Measurements from ENCODE around the gene WHAMM.
"Not testable (repeated sequence)": the region's sequence is repeated elsewhere in the genome, so short reads cannot be mapped to it uniquely, and the experiment has no call there.

The WHAMM gene

DNA sequence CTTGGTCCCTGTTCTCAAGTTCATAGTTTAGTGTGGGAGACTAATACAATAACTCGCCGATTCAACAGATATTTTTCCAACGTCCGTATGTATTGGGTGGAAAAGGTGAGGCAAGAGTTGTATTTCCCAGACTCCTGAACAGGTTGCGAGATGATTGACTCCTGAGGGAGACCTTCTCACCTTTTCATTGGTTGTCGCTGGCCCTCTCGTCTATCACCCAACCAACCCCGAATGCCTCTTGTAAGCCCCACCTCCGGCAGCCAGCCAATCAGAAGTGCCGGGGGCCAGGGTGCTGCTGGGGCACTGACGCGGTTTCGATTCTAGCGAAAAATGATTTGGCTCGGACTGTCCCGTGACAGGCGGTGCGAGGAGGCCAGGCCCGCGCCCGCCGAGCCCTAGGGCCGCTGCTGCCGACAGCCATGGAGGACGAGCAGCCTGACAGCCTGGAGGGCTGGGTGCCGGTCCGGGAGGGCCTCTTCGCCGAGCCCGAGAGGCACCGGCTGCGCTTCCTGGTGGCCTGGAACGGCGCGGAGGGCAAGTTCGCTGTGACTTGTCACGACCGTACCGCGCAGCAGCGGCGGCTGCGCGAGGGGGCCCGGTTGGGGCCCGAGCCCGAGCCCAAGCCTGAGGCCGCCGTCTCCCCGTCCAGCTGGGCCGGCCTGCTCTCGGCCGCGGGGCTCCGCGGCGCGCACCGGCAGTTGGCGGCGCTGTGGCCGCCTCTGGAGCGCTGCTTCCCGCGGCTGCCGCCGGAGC, at the start of gene WHAMM:
Gene WHAMM, plus strand, starts transcription at position 321 of the 753 bp plus-strand sequence. Its CDS starts 99 bp downstream, at position 420.
- peak; percentile 90 to 93 (median 92) for DNase-seq (ENCODE audit: low read depth in 3 of 3)

- no peak for DNase-seq (ENCODE audit: low read depth in 3 of 3)
Observed at GRCh38 chr15:82763361-82764116, 45.9 kb upstream of the WHAMM start.

DNA sequence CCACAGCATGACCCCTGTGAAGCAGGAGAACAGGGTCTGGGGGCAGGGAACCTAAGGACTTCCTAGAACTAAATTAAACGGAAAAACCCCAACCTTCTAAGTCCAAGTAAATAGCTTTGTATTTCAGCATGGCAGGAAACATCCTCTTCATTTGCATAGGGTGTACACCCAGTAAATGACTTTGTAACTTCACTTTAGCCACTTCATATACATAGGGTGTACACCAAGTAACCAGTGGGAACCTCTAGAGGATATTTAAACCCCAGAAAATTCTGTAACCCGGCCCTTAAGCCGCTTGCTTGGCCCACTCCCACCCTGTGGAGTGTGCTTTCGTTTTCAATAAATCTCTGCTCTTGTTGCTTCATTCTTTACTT, 45.3 kb upstream of the WHAMM start:
- DNase-seq (ENCODE audit: low read depth in 3 of 3), result no peak

GRCh38 chr15:82764740-82765139, 44.7 kb upstream of the WHAMM start:
- DNase-seq (ENCODE audit: low read depth in 3 of 3), result no peak

- DNase-seq (ENCODE audit: low read depth in 3 of 3), result not testable (repeated sequence)
Observed at GRCh38 chr15:82766201-82766600, 43.2 kb upstream of the WHAMM start.

DNA sequence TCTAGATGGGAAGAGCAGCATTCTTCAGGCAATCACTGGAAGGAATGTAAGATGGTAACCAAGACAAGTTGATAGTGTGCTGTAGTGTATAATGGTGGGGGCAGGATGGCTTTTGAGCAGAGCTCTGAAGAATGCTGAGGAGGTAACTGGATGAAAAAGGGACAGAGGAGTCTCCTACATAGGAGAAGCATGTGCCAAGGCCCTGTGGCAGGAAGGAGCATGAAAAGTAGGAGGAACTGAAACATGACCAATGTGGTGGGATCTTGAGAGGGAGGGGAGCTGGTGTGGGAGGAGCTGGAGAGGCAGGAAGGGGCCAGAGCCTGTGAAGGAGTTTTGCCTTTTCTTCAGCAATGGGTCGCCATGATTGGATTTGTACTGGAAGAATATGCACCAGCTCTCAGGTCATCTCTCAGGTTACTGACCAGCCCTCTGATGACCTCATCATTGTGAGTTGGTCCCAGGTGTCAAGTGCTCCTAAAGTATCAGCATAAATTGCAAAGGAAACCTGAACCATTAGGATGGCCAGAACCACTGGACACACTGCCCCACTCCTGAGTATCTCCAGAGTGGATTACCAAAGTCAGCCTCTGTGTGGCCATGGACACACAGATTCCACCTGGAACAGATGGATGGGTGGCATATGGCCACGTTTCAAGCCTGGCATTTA, 42.1 kb upstream of the WHAMM start:
- DNase-seq (ENCODE audit: low read depth in 3 of 3), result no peak

GRCh38 chr15:82768414-82769054, 40.9 kb upstream of the WHAMM start:
- DNase-seq (ENCODE audit: low read depth in 3 of 3), result no peak

GRCh38 chr15:82771789-82772607, 37.4 kb upstream of the WHAMM start:
- DNase-seq (ENCODE audit: low read depth in 3 of 3), result no peak

DNA sequence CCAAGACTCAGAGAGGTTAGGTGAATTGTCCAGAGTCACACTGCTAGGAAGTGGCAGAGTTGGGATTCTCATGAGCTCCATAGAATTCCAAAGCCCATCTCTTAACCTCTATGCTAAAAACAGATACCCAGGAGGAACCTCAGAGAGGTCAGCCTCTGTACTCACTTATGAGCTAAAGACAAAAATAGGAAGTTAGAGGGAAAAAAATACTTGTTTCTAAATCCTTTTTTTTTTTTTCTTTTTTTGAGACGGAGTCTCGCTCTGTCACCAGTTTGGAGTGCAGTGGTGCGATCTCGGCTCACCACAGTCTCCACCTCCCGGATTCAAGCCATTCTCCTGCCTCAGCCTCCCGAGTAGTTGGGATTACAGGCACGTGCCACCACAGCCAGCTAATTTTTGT, 34.9 kb upstream of the WHAMM start:
- no peak for DNase-seq (ENCODE audit: low read depth in 3 of 3)

DNA sequence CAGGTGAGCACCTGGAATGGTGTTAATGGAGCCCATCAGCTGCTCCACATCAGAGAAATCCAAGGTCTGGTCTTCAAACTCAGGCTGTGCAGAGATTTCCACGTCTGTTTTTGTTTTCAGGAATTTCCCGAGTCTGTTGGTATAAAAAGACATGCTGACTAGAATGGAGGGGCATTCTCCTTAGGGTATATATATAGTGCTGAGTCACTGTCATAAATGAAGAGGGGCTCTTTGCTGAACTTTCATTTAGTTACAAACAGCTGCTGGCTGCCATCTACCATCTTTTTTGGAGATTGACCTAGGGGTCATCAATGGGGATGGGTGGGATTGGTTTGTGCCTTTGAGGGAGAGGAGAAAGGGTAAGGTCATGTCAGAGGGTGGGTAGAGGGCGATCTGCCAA, 30.7 kb upstream of the WHAMM start:
- DNase-seq (ENCODE audit: low read depth in 3 of 3), result no peak

DNA sequence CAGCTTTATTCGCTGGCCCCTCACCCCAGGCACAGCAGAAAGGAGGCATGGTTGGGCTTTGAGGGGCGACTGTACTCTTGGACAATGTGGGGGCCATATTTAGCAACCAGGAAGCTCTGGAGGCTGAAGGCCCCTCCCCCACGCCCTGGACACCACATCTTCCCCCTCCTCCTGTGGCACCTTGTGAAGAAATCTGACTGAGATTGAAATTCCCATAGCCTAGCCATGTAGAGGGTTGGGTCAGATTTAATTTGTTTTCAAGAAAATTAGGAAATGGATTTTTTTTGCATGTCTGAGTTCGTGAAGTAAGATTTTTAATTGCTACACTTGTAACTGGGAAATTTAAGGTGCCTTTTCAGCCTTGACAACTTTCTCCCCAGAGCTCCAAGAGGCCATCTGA, 28.1 kb upstream of the WHAMM start:
- DNase-seq (ENCODE audit: low read depth in 3 of 3), result no peak

DNA sequence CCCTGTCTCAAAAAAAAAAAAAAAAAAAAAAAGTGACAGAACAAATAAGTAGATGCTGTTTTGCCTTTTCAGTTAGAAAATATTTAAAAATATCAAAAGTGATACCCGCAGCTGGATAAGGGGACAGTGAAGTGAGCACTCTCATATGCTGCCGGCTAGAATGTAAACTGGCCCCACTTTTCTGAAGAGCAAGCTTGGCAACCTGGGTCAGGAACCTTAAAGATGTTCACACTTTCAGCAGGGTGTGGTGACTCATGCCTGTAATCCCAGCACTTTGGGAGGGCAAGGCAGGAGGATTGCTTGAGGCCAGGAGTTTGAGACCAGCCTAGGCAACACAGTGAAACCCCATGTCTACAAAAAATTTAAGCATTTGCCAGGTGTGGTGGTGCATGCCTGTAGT, 20.9 kb upstream of the WHAMM start:
- DNase-seq (ENCODE audit: low read depth in 3 of 3), result no peak

GRCh38 chr15:82789491-82789890, 19.9 kb upstream of the WHAMM start:
- no peak for DNase-seq (ENCODE audit: low read depth in 3 of 3)

GRCh38 chr15:82790321-82790720, 19.1 kb upstream of the WHAMM start:
- no peak for DNase-seq (ENCODE audit: low read depth in 3 of 3)

DNA sequence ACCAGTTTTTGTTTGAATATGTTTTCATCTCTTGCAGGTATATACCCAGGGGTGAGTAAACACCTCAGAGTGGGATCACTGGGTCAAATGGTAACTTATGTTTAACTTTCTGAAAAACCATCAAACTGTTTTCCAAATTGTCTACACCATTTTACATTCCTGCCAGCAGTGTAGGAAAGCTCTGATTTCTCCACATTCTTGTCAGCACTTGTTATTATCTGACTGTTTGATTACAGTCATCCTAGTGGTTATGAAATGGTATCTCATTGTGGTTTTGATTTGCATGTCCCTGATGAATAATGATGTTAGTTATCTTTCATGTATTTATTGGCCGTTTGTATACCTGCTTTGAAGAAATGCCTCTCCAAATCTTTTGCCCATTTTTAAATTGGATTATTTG, 17.4 kb upstream of the WHAMM start:
- DNase-seq (ENCODE audit: low read depth in 3 of 3), result no peak

GRCh38 chr15:82793737-82794136, 15.7 kb upstream of the WHAMM start:
- DNase-seq (ENCODE audit: low read depth in 3 of 3), result no peak

DNA sequence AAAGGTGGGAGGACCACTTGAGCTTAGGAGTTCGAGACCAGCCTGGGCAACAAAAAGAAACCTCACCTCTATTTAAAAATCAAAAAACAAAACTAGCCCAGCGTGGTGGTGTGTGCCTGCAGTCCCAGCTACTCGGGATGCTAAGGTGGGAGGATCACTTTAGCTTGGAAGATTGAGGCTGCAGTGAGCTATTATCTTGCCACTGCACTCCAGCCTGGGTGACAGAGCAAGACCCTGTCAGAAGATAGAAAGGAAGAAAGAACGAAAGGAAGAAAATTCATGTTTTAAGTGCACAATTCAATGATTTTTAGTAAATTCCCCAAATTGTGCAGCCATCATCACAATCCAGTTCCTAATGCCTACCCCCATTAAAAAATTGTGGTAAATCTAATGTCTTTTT, 11.3 kb upstream of the WHAMM start:
- no peak for DNase-seq (ENCODE audit: low read depth in 3 of 3)

- DNase-seq (ENCODE audit: low read depth in 3 of 3), result no peak
Observed at GRCh38 chr15:82798531-82799166, 10.8 kb upstream of the WHAMM start.

DNA sequence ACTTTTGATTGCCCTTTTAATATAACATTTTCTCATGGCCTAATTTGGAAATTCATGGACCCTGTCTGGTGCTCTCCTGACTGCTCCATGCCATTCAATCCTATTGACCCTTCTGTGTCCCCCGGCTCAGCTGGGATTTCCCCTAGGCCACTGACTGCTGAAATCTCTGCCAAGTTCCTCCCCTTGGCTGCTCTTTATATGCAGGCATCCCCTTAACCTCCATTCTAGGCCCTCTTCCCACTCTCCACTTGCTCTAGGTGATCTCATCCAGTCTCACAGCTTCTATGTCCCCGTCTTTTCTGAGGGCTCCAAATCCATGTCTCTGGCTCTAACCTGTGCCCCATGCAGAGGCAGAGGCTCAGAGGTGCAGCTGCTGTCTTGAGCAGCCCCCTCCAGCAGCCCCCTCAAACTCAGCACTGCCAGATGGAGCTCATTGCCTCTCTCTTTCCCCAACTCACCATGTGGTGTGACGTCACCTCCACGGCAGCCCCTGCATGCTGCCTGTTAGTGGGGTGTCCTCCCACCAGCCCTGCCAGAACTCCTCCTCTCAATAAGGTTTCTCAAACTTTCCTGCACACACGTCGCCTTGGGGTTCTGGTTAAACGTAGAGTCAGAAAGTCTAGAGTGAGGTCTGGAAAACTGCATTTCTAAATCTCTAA, 10.1 kb upstream of the WHAMM start:
- no peak for DNase-seq (ENCODE audit: low read depth in 3 of 3)

GRCh38 chr15:82802497-82802896, 6.9 kb upstream of the WHAMM start:
- no peak for DNase-seq (ENCODE audit: low read depth in 3 of 3)

Measured in stimulated activated CD4-positive, alpha-beta T cell treated with anti-CD3 and anti-CD28 coated beads, TNF-alpha, amount 100 ng/mL, for 48 hours (primary cell).